KBM-7 (cell line): ENCODE data around the gene RAB5B.
A peak's percentile ranks its signal among the peaks of the same experiment; 100 is the strongest.

Experiments used
- DNase-seq: peaks from one replicate; pipeline ENCODE4 v3.0.0-alpha.2; 2015
- in situ Hi-C: fragments of 300-500 bp; cut with MboI; formaldehyde crosslinking; loops from 2 replicates; pipeline ENCODE4 v1.14.3; 2020; ENCODE audit warnings: low sequenced_read_pairs, low pct_unique_long_range_greater_than_20kb, mixed read lengths

The RAB5B gene, protein sequence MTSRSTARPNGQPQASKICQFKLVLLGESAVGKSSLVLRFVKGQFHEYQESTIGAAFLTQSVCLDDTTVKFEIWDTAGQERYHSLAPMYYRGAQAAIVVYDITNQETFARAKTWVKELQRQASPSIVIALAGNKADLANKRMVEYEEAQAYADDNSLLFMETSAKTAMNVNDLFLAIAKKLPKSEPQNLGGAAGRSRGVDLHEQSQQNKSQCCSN

DNA sequence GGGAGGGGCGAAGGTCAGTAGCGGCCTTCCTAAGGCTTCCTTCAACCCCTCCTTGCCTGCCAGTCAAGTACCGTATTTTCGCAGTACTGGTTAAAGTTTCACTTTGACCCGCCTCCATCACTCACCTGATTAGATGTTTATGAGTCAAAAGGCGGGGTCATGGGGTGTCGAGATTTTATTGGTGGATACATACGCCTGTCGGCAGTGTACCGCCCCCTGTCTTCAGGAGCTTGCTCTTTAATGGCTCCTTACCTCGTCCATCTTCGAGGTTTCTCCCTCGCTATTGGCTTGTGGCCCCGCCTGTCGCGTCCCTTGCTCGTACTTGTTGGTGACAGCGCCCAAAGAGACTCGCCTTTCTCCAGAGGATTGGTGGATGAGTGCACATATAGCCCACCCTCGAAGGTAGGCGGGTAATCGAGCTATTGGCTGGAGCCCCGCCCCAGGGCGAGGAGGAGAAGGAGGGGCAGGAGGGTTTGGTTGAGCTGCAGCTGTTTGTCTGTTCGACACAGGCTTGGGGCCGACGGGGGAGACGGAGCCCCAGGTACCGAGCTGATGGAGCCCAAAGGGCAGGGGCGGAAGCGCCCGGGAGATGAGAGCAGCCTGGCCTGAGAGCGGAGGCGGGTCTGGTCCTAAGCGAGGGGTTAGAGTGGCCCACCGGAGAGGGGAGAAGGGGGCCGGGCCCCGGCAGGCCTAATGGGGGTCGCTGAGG is at the start of gene RAB5B:
RAB5B (plus strand) TSS at position 480 of the 709 bp plus-strand sequence. CDS start 12,883 bp downstream, outside the sequence.
- DNase-seq = peak; percentile 100
- in situ Hi-C loops = no loop called here

DNA sequence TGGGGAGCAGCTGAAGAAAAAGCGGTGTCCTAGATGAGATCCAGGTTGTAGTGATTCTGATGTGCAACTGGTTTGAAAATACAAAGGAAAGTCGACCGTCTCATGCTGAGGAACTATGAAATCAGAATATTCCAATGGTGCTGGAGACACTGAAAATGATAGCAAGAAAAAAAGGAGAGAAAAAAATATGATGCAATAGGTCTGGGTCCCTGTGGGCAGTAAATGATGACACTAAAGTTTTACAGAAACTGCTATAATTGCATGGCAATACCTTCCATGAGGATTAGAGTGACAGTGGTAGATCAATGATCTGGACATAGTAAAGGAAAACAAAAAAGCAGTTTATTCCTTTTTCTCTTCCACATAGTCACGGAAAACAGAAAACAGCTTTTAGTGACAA is 48.5 kb upstream of the RAB5B start:
- no peak for DNase-seq
- in situ Hi-C loops = no loop called here

DNA sequence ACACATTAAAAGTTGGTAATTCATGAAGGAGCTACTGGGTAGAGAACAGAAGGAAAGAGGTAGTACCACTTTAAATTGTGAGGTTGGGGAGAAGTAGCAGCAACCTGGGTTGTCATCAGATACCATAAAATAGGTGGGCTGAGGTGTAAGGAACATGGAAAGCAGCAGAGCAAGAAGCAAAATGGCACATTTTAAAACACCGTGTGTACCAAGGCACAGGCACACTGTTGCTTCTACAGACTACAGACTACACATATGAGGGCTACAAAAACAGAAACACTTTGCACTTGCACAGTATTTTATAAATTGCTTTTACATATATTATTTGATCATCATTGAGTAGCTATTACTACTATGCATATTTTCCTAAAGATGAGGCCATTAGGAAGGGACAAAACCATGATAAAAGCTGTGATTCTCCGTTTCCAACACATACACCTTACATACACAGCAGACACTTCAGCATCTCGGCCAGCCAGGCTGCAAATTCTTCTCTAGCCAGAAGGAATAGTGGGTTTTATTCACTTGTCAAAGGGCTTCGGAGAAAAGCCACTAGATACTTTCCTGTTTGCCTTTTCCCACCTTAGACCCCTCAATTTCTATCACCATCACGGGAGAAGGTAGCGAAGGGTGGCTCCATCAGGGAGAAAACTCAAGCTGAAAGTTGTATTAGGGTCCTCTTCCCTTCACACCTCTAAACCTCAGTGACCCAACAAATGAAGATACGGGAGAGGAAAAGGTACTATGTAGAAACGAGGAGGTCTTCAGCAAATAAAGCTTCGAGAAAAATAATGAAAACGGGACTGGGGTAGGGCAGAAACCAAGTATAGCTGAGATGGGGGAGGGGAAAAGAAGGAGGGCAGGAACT is 47.8 kb upstream of the RAB5B start:
- DNase-seq = no peak
- in situ Hi-C loops = no loop called here

DNA sequence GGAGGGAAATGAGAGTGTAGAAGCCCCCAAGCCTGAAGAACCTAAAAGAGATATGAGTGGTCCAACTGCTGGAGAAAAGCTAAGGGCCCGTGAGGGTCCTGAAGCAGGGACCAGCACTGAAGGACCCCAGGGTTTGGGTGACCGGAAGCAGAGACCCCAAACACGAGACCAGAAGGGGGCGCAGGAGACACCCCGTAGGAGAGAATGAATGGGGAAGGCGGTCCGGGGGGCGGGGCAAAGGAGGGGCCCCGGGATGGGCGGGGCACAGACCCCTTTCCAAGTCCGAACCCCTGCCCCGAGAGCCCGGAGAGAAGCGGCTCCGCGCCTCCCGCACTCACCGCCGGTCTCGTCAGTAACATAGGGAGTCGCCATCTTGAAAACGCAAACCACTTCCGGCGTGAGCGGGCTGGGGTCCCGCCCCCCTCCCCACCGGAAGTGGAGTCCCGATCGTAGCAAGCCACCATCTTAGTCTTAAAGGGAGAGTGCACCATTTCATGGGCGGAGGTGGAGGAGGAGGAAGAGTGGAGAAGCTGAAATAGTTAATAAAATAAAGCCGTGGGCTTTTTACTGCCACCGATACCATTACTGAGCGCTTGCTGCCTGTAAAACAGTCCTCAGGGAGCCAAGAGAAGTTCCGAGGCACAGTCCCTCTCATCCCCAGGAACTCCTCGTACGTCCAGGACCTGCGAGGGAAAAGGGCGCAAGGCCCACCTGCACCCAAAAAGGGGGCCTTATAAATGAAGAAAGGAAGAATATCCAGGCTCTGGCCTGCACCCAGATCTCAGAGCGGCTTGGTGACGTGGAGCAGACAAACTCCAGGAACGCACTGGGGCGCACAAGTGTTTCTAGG is 46.9 kb upstream of the RAB5B start:
- peak; percentile 97 for DNase-seq
- in situ Hi-C loops = no loop called here

DNA sequence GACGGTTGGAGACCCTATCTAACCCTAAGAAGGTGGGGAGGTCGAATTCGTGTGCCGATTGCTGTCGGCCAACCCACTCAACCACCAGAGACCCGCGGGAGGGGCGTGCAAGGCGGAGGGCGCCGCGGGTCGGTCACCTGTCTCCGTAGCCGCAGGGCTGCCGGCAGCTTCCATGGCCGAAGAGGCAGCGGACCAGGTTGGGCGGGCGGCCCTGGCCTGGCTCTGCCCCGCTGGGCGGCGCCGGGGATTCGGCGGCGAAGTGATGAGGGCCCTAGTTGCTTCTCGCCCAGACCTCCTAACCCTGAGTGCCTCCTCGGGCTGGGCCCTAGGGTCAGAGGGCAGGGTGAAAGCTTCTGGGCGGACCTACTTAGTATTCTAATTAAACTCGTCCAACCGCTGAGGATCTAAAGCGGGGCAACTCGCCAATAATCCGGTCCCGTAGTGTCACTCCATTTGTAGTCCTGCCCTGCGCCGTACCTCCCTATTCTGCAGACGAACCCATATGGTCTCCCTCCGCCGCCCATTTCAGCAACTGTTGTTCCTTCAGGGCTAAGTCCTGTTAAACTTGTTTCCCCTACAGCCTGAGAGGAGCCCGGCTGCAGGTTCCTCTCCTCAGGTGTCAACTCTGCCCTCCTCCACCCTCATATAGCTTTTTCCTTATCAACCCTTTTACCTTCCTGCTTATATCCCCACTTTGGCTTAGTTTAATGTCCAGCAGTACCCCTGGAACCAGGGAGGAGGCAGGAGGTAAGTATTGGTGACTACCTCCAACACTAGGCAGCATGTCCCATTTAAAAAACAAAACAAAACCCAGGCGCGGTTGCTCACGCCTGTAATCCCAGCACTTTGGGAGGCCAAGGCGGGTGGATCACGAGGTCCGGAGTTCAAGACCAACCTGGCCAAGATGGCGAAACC is 46.0 kb upstream of the RAB5B start, which contains the start of gene PYM1:
PYM1 (minus strand) TSS at position 307 of the 915 bp plus-strand sequence; CDS start at position 174, 133 bp downstream.
- peak; percentile 84 for DNase-seq
- in situ Hi-C loops = no loop called here

DNA sequence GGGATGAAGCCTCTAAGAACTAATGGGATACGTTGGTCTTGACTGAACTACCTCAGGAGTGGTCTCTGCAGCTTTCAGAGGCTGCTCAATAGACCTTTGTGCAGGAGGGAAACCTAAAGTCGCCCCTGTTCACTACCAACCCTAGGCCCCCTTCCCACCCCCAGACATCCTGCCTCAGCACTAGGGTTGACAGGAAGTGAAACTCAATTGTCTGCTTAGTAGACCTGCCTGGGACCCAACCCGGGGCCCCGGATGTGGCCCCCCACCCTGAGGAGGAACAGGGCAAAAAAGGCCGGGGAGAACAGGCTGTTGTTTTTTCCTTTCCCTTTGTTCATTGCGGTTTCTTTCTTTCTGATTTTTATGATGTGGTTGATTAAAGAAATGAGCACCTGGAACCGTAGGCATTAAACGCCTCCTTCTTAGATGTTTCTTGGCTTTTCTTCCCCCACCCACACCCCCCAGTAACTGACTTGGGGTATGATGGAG is 44.5 kb upstream of the RAB5B start:
- in situ Hi-C loops = no loop called here
- DNase-seq = peak; percentile 24

DNA sequence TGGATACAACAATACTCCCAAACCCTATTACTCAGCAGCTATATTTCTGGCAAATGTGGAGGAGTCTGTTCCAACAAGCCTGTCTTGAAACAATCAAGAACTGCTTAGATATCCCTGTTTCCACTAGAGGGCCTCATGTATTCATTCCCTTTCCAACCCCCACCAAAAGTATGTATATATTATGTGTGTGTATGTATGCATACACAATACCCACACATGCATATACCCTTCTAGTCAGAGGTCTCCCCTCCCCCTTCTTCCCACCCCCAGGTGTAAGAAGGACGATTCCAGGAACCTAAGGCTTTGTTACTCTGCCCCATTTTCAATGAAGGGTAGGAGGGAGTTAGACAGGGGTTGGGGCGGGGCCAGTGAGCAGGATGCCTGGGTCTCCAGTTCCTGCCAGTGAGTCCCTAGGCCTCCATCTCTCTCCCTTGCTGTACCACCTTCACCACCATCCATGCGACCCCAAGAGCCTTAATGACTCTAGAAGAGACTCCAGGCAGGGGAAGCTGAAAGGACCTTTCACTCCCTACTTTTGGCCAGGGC is 43.0 kb upstream of the RAB5B start, which contains the start of gene DGKA:
DGKA (plus strand) TSS at position 392 of the 546 bp plus-strand sequence. CDS start 5,342 bp downstream, outside the sequence.
- in situ Hi-C loops = no loop called here

DNA sequence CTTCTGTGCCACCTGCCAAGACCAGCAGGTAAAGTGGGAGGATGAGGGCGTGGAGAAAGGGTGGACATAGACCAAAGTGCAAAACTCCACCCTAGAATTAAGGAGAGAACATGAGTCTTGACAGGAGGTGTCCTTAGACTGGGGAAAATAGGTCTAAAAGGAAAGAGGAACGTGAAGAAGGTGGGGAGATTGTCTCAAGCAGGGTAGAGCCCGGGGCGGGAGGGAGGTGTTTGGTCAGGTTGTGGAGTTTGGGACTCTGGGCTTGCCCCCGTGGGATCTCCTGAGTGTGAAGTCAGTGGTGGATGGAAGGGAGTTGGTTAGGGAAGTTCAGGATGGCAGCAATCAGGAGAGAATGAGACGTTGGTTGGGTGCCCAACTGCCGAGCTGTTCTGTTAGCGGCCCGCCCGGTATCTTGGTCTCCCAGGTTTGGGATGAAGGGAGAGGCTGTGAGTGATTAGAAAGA is 42.5 kb upstream of the RAB5B start:
- no peak for DNase-seq
- in situ Hi-C loops = no loop called here

More for the DNA sequence above, 43.0 kb upstream of the RAB5B start, which contains the start of gene DGKA:
- DNase-seq = peak; percentile 88

DNA sequence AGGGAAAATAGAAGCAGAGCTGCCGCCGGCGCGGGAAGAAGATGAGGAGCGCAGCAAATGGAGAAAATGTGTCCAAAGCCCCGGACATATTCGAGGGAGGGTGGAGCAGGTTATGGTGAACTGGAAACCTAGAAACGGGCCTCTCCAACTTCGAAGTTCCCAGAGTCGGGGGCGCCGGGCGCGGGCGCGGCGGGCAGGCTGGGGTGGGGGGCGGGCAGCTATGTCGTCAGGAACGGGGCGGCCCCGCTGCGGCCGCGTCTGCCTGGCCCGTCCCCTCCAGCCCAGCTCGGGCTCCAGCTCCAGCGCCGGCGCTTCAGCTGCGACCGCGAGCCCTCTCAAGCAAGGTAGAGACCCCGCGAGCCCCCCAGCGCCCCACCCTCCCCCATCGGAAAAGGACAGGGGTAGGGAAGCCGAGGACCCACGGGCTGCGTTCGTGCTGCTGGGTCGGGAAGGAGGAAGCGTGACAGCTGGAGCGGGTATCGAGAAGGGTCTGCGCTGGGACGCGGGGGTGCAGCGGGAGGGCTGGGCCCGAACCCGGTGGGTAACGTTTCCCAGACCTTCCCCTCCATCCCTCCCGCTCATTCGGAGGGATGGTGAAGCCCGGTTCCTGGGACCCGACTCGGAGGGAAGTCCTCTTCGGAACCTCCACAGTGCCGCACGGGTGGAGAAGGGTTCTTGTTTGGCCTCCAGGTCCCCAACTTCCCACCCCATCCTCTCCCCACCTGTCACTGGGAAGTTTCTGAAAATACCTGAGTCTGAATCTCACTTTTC is 41.9 kb upstream of the RAB5B start:
- no peak for DNase-seq

DNA sequence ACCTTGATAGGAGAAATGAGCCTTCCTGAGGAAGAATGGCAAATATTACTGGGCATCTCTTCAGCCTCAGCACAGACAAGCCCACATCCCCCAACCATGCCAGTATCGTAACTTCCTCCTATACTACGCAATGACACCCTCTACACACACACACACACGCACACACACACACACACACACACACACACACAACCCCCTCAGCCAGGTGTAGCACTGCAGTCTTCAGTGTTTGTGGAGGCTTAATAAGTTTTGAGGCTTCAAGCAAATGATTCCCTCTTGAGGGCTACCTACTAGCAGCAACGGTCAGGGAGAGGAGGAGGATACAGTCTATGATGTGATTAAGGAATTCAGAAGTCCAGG is 41.3 kb upstream of the RAB5B start:
- in situ Hi-C loops = no loop called here
- DNase-seq = peak; percentile 74

More for the DNA sequence above, 41.9 kb upstream of the RAB5B start:
- in situ Hi-C loops = no loop called here

DNA sequence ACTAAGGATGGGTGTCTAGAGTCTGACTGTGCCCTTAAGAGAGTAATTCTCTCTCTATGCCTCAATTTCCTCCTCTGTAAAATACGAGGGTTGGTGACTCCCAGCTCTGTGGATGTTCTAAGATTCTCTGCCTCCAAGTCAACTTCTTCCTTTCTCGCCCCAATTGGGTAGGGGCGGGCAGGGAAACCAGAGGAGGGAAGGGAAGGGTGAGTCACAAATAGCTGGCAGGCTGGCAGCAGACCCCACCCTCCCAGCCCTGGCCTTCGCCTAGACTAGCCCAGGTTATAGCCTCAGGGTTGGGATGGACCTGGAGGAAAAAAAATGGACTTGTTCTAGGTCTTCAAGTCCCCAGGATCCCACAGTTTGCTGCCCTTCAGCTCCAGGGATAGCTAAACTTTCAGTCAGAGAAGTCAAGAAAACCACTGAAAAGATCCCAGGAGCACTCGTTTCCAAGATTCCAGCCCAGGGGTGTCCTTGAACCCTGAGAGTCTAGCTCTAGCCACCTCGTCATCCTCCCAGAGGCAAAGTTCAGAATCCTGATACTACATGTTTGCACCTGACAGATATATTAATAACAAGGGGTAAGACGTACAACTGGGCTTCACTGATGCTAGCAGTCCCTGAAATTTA is 40.6 kb upstream of the RAB5B start:
- in situ Hi-C loops = no loop called here
- peak; percentile 22 for DNase-seq

DNA sequence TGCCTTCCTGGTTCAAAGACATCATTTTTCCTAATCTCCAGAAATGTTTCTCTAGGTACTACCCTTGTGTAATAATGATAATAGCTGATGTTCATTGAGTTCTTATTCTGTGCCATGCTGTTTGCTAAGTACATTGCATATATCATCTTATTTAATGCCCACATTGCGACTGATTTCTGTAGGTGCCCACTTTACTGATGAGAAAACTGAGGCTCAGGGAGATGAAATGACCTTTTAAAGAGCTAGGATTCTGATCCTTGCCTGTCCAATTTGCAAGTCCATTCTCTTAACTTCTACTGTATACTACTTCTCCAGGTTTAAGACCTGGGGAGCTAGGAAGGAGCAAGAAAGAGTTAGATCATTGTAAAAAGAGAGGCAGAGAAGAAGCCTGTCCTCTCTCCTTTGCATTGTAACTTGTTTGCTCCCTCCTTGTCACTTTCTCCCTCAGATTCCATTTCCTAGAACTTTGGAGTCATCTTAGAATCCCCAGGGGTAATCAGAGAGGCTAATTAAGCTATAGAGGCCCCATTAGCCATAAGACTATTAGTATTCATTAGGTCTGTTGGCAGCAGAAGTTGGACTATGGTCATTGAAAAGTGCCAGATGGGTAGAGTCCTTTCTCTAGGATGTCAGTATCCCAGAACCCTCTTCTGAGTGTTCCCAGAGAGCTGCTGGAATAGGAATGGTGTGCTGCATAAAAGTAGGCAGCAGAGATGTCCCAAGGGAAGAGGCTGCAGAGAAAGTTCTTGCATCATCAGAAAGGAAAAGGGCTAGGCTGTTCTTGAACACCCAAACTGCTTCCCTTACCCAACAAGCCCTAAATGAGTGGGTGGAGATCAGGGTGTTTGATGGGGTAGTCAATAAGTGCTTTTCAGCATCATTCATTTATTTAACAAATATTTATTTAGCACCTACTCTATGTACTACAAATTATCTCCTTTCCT is 39.8 kb upstream of the RAB5B start:
- in situ Hi-C loops = no loop called here
- DNase-seq = no peak

DNA sequence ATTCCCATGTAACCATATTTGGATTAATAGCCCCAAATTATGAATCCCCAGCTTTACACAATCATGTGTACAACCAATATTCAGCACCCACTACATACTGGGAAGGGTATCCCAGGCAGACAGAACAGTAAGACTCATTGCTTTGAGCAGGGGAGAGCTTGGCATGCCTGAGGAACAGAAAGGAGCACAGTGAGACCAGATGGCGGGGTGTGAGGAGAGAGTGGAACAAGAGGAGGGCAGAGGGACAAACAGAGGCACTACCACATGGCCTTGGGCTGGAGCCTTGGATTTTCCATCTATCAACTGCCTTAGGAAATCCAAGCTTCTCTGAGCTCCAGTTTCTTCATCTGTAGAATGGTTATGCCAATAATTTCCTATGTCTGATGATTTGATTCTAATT is 39.1 kb upstream of the RAB5B start:
- DNase-seq = no peak
- in situ Hi-C loops = no loop called here

DNA sequence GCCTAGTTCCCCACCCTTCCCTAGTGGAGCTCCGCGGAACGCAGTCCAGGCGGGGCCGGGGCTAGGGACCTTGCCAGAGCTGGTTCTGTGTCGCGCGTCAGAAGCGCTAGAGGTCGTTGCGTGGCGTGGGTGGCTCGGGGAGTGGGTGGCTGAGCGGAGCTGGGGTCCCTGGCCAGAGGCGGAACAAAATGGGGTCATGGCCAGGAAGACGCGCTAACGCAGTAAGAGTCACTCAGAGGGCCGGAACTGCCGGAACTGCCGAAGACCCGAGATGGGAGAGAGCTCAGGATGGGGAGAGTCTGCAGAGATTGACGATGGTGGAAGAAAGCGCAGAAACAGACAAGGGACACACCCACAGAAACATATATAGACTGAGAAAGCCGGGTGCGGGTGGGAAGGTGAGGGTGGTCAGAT is 38.1 kb upstream of the RAB5B start:
- in situ Hi-C loops = no loop called here
- no peak for DNase-seq

DNA sequence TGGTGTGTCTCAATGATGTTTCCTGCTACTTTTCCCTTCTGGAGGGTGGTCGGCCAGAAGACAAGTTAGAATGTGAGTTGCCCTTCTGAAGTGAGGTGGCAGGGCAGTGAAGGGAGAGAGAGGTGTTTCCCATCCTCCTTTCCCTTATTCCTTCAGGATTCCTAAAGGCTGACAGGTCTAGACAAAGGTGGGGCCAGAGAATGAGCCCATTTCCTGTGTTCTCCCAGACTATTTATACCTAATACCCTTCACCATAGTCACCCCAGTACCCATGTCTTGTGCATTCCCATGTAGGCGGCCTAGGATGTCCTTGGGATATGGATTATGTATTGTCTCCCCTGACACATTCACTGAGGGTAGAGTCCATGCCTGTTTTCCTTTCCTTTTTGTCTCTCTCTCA is 35.9 kb upstream of the RAB5B start:
- in situ Hi-C loops = no loop called here
- no peak for DNase-seq
